HG03342 (cell line): ENCODE results near the gene SELENOV.

Experiments
- ATAC-seq: cut with Tn5 transposase; IDR thresholded peaks from one replicate; pipeline ENCODE4 v1.9.1; 2021; ENCODE audit warnings: mild to moderate bottlenecking, moderate library complexity; ENCODE audit not compliant: unreplicated experiment

The SELENOV gene

DNA sequence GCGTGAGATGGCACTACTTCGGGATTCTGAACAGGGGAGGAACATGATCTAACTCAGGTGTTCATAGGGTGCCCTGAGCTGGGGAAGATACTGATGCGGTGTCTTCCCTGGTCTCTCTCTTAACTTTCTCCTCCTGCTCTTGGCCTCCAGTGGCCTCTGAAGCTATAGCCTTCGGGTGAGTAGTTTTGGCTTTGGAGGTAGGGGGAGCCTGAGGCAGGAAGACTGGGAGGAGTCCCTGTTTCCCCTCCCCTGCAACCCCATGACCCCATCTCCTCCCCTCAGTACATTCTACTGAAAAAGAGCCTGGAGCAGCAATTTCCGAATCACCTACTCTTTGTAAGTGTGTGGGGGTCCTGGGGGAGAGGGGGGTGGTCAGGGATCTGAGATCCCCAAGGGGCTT, 3.5 kb downstream of the SELENOV start:
- no peak for ATAC-seq

GRCh38 chr19:39518975-39519374, 4.0 kb downstream of the SELENOV start:
- ATAC-seq: no peak

DNA sequence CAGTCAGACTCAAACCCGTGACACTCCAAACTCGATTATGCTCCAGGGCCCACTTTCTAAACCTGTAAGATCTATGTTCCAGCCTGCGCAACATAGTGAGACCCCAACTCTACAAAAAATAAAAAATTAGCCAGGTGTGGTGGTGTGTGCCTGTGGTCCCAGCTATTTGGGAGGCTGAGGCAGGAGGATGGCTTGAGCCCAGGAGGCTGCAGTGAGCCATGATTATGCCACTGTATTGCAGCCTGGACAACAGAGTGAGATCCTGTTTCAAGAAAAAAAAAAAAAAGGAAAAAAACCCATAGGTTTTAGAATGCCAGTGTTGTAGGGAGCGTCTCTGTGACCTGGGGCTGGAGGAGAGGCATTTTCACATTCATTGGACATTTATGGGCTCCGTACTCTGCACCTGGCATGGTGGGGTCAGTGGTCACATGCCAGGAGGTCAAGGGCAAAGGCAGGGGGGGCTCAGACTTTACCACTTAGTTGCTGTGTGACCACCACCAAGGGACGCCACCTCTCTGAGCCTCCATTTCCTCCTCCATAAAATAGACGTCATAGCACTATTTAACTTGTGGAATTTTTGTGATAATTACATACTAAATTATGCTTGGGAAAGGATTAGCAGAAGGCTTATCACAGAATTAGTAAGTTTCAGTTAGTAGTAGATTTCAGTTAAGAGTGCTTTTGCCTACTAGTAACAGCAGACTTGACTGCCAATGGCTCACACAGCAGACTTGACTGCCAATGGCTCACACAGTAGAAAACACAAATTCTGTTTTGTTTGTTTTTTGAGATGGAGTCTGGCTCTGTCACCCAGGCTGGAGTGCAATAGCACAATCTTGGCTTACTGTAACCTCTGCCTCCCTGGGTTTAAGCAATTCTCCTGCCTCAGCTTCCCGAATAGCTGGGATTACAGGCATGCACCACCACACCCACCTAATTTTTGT, 5.9 kb downstream of the SELENOV start:
- ATAC-seq: no peak

GRCh38 chr19:39524495-39524894, 9.6 kb downstream of the SELENOV start:
- no peak for ATAC-seq

GRCh38 chr19:39525205-39525604, 10.3 kb downstream of the SELENOV start:
- no peak for ATAC-seq

- no peak for ATAC-seq
These were observed 16.9 kb downstream of the SELENOV start for GRCh38 chr19:39531834-39532232.

- ATAC-seq: peak; percentile 83
These were observed 17.5 kb downstream of the SELENOV start, which contains the start of gene EID2B for GRCh38 chr19:39532233-39533002. TSS of gene EID2B (minus strand) at chr19:39532852. CDS start at chr19:39532802, 50 bp downstream.

DNA sequence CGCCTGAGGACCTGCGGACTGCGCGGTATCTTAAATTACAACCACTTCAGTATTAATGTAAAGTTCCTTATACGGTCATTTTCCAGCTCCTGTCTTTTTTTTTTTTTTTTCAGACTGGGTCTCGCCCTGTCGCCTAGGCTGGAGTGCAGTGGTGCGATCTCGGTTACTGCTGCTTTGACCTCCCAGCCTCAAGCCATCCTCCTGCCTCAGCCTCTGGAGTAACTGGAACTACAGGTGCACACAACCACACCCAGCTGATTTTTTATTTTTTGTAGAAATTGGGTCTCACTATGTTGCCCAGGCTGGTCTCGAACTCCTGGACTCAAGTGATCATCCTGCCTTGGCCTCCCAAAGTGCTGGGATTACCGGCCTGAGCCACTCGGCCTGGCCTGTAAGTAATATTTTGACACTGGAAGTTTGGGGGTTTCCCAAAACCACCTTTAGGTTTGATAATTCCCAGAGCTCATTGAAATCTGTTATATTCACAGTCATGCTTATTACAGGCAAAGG, 18.1 kb downstream of the SELENOV start:
- ATAC-seq: no peak

DNA sequence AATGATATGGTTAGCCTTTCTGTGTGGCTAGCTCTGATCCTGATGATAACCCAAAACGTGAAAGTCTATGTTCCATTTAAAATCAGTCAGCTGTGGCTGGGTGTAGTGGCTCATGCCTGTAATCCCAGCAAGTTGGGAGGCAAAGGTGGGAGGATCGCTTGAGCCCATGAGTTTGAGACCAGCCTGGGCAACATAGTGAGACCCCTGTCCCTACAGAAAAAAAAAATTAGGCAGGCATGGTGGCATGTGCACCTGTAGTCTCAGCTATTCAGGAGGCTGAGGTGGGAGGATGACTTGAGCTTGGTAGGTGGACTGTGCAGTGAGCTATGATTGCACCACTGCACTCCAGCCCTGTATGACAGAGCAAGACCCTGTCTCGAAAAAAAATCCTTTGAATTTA, 18.9 kb downstream of the SELENOV start:
- ATAC-seq: no peak

DNA sequence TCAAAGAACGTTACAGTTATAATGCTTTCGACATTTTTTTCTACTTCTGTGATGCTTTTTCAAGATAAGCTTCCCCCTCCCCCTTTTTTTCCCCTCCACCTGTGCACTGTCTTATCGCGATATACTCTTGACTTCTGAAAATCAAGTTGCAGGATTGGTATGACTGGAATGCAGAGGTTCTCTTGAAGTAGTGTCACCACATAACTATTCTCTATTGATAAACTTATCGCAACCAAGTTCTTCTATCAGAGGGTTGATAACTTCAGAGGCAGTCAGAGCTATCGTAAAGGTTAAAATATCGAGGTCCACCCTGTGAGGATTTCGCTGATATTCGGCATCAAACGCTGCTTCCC, 24.2 kb downstream of the SELENOV start:
- no peak for ATAC-seq

GRCh38 chr19:39539518-39540332, 24.8 kb downstream of the SELENOV start, which contains the start of gene EID2:
TSS of gene EID2 (minus strand) at chr19:39540161. CDS start at chr19:39540079, 82 bp downstream.
- ATAC-seq: peak; percentile 78

- ATAC-seq: no peak
These were observed 25.4 kb downstream of the SELENOV start for GRCh38 chr19:39540333-39540673.

DNA sequence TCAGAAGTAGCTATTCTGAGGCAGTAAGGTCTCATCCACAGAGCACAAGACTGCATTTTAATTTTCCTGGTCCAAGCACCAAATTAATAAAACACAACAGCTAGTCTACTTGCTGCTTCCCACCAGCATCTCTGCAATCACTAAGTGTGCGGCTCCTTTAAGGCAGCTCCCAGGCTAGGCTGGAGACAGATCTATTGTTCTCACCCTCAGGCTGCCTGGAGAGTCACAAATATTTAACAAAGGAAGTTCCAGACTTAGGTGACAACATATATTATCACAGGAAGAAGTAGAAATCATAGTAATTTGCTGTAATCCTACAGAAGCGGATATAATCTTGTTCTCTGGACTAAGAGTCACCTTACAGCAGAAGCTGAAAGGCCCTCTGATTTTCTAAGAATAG, 27.3 kb downstream of the SELENOV start:
- ATAC-seq: no peak

GRCh38 chr19:39543477-39543857, 28.5 kb downstream of the SELENOV start:
- no peak for ATAC-seq

DNA sequence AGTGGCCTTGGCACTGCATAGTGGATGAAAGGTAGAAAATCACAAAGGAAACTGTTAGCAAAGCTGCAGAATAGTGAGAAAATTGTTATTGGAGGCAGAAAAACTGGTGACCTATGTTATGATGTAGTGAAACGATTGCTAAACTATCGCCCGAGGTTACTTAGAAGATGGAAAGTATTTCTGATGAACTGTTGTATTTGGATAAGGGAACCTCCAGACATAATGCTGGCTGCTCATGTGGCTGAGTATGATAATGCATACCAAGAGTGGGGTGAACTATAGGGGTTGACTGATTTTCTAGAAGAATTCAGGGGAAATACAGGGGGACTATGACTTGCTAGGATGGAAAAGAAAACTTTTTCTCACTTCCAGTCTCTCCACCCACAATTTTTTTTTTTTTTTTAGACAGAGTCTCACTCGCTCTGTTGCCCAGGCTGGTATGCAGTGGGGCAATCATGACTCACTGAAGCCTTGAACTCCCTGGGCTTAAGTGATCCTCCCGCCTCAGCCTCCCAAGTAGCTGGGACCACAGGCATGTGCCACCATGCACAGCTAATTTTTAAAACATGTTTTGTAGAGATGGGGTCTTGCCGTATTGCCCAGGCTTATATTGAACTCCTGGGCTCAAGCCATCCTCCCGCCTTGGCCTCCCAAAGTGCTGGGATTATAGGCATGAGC, 29.4 kb downstream of the SELENOV start:
- no peak for ATAC-seq

DNA sequence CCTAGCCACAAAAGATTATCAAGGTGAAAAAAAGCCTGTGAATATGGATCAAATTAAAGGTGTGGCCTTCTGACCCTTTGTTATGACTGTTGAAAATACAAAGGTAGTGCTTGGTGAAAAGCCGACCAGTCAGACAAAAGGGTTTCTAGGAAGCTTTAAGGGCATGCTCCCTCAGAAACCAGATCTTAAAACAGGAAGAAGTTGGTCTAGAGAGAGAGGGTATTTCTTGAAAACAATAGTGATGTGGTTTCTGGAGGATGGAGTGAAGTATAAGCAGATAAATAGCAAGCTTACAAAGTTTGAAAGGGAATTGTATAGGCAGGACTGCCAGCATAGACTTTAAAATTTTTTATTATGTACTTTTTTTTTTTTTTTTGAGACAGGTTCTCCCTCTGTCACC, 30.0 kb downstream of the SELENOV start:
- no peak for ATAC-seq

DNA sequence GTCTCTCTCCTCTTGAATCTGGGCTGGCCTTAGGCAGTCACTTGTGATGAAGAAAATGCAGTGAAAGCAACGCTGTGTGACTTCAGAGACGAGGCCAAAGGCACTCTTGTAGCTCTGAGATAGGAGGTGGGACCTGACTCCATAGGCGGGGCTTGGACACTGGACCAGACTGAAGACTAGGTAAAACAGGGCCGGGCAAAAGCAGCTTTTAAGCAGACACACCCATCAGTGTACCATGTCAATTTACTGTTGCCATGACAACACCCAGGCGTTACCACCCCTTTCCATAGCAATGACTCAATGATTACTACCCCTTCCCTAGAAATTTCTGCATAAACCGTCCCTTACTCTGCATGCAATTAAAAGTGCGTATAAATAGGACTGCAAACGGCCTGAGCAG, 31.7 kb downstream of the SELENOV start:
- ATAC-seq: no peak

DNA sequence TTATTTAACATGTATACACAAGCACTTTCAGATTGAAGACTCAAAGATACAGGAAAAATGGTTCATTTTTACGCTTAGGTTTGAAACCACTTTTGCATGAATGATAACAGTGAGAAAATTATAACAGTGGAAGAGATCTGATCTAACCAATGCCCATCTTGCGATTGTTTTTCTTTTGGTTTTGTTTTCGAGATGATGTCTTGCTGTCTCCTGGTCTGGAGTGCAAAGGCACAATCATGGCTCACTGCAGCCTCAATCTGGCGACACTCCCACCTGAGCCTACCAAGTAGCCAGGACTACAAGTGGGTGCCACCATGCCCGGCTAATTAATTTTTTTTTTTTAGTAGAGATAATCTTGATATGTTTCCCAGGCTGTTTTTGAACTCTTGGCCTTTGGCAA, 35.3 kb downstream of the SELENOV start:
- no peak for ATAC-seq

- no peak for ATAC-seq
These were observed 38.2 kb downstream of the SELENOV start for GRCh38 chr19:39553082-39553652.

- no peak for ATAC-seq
These were observed 39.9 kb downstream of the SELENOV start for GRCh38 chr19:39554701-39555311.
